ENCODE results near the gene CDK9.
A peak's percentile ranks its signal among the peaks of the same experiment; 100 is the strongest.

The CDK9 gene

GRCh38 chr9:127769101-127769500 lies 16.7 kb upstream of the CDK9 start:
- H3K27me3 ChIP-seq (ENCODE audit: low read depth): no peaks in the 10 kb centered on the region
- no peaks in the 10 kb centered on the region for H3K36me3 ChIP-seq (replicated peaks)
- no peak overlapping the region for H3K4me3 ChIP-seq
- in situ Hi-C loops (cut with MboI; ENCODE audit: low sequenced_read_pairs): no loop called here
- H3K9me3 ChIP-seq: no peaks in the 10 kb centered on the region
- H3K4me1 ChIP-seq: 0 out of 2 replicates have a peak, but pooled peaks cover 5% of the 10 kb centered on the region
- DNase-seq (ENCODE audit: low spot score in 2 of 2): no peak

GRCh38 chr9:127769929-127770582 lies 15.8 kb upstream of the CDK9 start:
- in situ Hi-C loops (cut with MboI; ENCODE audit: low sequenced_read_pairs): no loop called here
- Histone ChIP-seq H3K4me1 (0 out of 2 replicates have a peak, but pooled peaks cover 5% of the 10 kb centered on the region), H3K27me3 (ENCODE audit: low read depth) (no peaks in the 10 kb centered on the region), H3K36me3 (replicated peaks) (no peaks in the 10 kb centered on the region), H3K4me3 (no peak overlapping the region), H3K9me3 (no peaks in the 10 kb centered on the region)
- DNase-seq (ENCODE audit: low spot score in 2 of 2): no peak

GRCh38 chr9:127770583-127770904 lies 15.3 kb upstream of the CDK9 start:
- Histone ChIP-seq H3K36me3 (replicated peaks) (no peaks in the 10 kb centered on the region), H3K9me3 (no peaks in the 10 kb centered on the region), H3K4me1 (0 out of 2 replicates have a peak, but pooled peaks cover 5% of the 10 kb centered on the region), H3K27me3 (ENCODE audit: low read depth) (no peaks in the 10 kb centered on the region), H3K4me3 (no peak overlapping the region; the same call in 1 of the 2 replicates)
- in situ Hi-C loops (cut with MboI; ENCODE audit: low sequenced_read_pairs): no loop called here
- DNase-seq (ENCODE audit: low spot score in 2 of 2): no peak

GRCh38 chr9:127770905-127771569 lies 14.8 kb upstream of the CDK9 start:
- in situ Hi-C loops (cut with MboI; ENCODE audit: low sequenced_read_pairs): no loop called here
- H3K4me3 ChIP-seq: peak overlapping the region; percentile 37
- no peaks in the 10 kb centered on the region for H3K9me3 ChIP-seq
- no peaks in the 10 kb centered on the region for H3K36me3 ChIP-seq (replicated peaks)
- peak; percentile 96 to 99 for DNase-seq (ENCODE audit: low spot score in 2 of 2)
- no peaks in the 10 kb centered on the region for H3K27me3 ChIP-seq (ENCODE audit: low read depth)
- H3K4me1 ChIP-seq: 0 out of 2 replicates have a peak, but pooled peaks cover 5% of the 10 kb centered on the region

GRCh38 chr9:127771570-127772189 lies 14.2 kb upstream of the CDK9 start:
- no peaks in the 10 kb centered on the region for H3K36me3 ChIP-seq (replicated peaks)
- in situ Hi-C loops (cut with MboI; ENCODE audit: low sequenced_read_pairs): no loop called here

GRCh38 chr9:127772603-127773002 lies 13.2 kb upstream of the CDK9 start:
- Histone ChIP-seq H3K4me3 (no peak overlapping the region), H3K4me1 (0 out of 2 replicates have a peak, but pooled peaks cover 5% of the 10 kb centered on the region), H3K27me3 (ENCODE audit: low read depth) (no peaks in the 10 kb centered on the region), H3K36me3 (replicated peaks) (no peaks in the 10 kb centered on the region), H3K9me3 (no peaks in the 10 kb centered on the region)
- in situ Hi-C loops (cut with MboI; ENCODE audit: low sequenced_read_pairs): no loop called here
- no peak for DNase-seq (ENCODE audit: low spot score in 2 of 2)

More at GRCh38 chr9:127771570-127772189, 14.2 kb upstream of the CDK9 start:
- Histone ChIP-seq H3K4me1 (0 out of 2 replicates have a peak, but pooled peaks cover 5% of the 10 kb centered on the region), H3K27me3 (ENCODE audit: low read depth) (no peaks in the 10 kb centered on the region), H3K9me3 (no peaks in the 10 kb centered on the region), H3K4me3 (peak overlapping the region; percentile 37)
- DNase-seq (ENCODE audit: low spot score in 2 of 2): no peak

DNA sequence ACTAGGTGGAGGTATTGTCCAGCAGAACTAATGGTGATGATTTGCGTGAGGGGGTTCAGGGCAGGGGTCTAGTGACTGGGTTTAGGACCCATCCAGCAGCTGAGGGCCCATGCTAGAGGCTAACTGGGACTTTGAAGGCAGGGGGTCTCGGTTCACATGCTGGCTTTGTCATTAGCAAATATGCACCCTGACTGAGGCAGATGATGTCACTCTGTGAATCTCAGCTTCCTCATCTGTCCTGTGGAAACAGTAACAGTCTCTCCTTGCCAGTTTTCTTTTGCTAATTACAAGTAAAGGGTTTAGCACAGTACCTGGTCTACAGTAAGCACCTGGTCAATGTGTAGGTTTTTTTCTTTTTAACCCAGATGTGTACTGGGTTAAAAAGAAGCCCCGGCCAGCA lies 12.6 kb upstream of the CDK9 start:
- Histone ChIP-seq H3K27me3 (ENCODE audit: low read depth) (no peaks in the 10 kb centered on the region), H3K36me3 (replicated peaks) (no peaks in the 10 kb centered on the region), H3K4me1 (0 out of 2 replicates have a peak, but pooled peaks cover 5% of the 10 kb centered on the region), H3K9me3 (no peaks in the 10 kb centered on the region), H3K4me3 (no peak overlapping the region)
- in situ Hi-C loops (cut with MboI; ENCODE audit: low sequenced_read_pairs): no loop called here
- DNase-seq (ENCODE audit: low spot score in 2 of 2): no peak

- no peak for DNase-seq (ENCODE audit: low spot score in 2 of 2)
- Histone ChIP-seq H3K36me3 (replicated peaks) (no peaks in the 10 kb centered on the region), H3K4me1 (0 out of 2 replicates have a peak, but pooled peaks cover 5% of the 10 kb centered on the region), H3K9me3 (no peaks in the 10 kb centered on the region), H3K27me3 (ENCODE audit: low read depth) (no peaks in the 10 kb centered on the region), H3K4me3 (no peak overlapping the region)
- in situ Hi-C loops (cut with MboI; ENCODE audit: low sequenced_read_pairs): no loop called here
Measured at GRCh38 chr9:127773981-127774380, 11.9 kb upstream of the CDK9 start.

- Histone ChIP-seq H3K27me3 (ENCODE audit: low read depth) (no peaks in the 10 kb centered on the region), H3K4me3 (no peak overlapping the region), H3K4me1 (no peaks in the 10 kb centered on the region), H3K36me3 (replicated peaks) (no peaks in the 10 kb centered on the region), H3K9me3 (no peaks in the 10 kb centered on the region)
- peak in 1 of 2 experiments; percentile 53 for DNase-seq (ENCODE audit: low spot score in 2 of 2)
- in situ Hi-C loops (cut with MboI; ENCODE audit: low sequenced_read_pairs): no loop called here
Measured at GRCh38 chr9:127776195-127776923, 9.5 kb upstream of the CDK9 start.

GRCh38 chr9:127776924-127777289 lies 8.9 kb upstream of the CDK9 start:
- DNase-seq (ENCODE audit: low spot score in 2 of 2): no peak
- no peaks in the 10 kb centered on the region for H3K36me3 ChIP-seq (replicated peaks)
- no peak overlapping the region for H3K4me3 ChIP-seq
- in situ Hi-C loops (cut with MboI; ENCODE audit: low sequenced_read_pairs): no loop called here
- H3K27me3 ChIP-seq (ENCODE audit: low read depth): no peaks in the 10 kb centered on the region
- H3K4me1 ChIP-seq: no peaks in the 10 kb centered on the region
- no peaks in the 10 kb centered on the region for H3K9me3 ChIP-seq

DNA sequence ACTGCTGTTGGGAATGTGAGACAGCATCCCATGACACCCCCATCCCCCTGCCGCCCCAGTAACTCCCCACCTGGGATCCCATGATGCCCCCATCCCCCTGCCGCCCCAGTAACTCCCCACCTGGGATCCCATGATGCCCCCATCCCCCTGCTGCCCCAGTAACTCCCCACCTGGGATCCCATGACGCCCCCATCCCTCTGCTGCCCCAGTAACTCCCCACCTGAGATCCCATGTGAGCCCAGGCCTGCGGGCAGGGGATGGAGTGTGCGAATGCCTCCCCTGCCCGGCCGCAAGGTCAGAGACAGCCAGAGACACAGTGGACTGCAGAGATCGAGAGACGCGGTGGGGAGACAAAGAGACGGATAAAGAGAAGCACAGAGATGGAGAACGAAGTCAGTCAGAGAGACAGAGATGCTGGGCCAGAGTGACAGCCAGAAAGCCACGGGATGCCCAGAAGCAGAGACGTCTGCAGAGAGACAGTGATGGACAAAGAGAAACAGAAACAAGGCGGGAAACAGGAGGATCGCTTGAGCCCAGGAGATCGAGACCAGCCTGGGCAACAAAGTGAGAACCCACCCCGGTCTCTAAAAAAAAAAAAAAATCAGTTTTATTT lies 8.4 kb upstream of the CDK9 start:
- H3K27me3 ChIP-seq (ENCODE audit: low read depth): no peaks in the 10 kb centered on the region
- no peak overlapping the region for H3K4me3 ChIP-seq
- H3K4me1 ChIP-seq: no peaks in the 10 kb centered on the region
- DNase-seq (ENCODE audit: low spot score in 2 of 2): no peak
- in situ Hi-C loops (cut with MboI; ENCODE audit: low sequenced_read_pairs): no loop called here
- no peaks in the 10 kb centered on the region for H3K9me3 ChIP-seq
- no peaks in the 10 kb centered on the region for H3K36me3 ChIP-seq (replicated peaks)

DNA sequence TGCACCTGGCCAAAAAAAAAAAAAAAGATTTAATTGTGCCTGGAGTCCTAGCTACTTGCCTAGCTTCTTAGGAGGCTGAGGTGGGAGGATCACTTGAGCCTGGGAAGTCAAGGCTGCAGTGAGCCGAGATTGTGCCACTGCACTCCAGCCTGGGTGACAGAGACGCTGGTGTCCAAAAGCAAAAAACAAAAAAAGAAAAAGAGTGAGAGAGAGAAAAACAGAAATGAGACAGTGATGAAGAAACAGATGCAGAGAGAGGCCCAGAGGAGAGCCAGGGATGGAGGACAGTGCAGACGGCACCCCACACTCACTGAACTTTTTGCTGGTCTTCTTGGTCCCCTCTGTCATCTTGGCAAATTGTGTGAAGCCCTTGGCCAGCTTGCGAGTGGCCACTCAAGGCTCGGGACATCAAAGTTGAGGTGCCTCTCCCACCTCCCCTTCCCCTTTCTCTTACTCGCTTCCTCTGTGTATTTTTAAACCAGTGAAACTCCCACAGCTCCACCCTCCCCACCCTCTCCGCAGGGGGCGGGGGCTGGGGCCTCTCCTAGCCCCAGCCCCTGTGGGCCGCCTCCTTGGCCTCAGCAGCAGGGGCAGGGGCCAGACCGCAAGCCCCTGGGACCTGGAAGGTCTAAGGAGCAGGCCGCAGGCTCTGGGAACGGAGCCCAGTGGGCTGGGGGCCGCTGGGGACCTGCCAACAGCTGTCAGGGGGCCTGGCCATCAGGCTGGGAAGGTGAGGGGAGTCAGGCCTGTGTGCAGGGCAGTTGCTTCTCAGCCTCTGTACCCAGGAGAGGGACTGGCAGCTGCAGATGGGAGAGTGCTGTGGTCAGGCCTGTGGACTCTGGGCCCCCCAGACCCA lies 7.3 kb upstream of the CDK9 start, which contains the start of gene SH2D3C:
Gene SH2D3C, minus strand, starts transcription at position 387 of the 856 bp plus-strand sequence. Its CDS starts 39 bp downstream, at position 348.
- Histone ChIP-seq H3K36me3 (replicated peaks) (no peaks in the 10 kb centered on the region), H3K4me1 (no peaks in the 10 kb centered on the region), H3K27me3 (ENCODE audit: low read depth) (no peaks in the 10 kb centered on the region), H3K4me3 (no peak within 1 kb of the TSS), H3K9me3 (no peaks in the 10 kb centered on the region)
- DNase-seq (ENCODE audit: low spot score in 2 of 2): no peak
- in situ Hi-C loops (cut with MboI; ENCODE audit: low sequenced_read_pairs): no loop called here
